ENCODE results near the gene CSH1.

GRCh38 chr17:63925615-63926014 lies 29.2 kb upstream of the CSH1 start:
- TF ChIP-seq EP300 (IDR thresholded peaks at IDR 0.05) (no peak), CTCF (IDR thresholded peaks at IDR 0.05) (no peak), POLR2AphosphoS5 (IDR thresholded peaks at IDR 0.05) (no peak)

All from gastroesophageal sphincter (tissue), 3 donors.